SK-N-SH (cell line): Measurements from ENCODE around the gene CPZ. TPM values are rescaled to one million over a fixed set of nuclear protein-coding genes. Genes with fewer than 3 reads are reported as not detected.

ENCODE experiments used
- CTCF ChIA-PET: fragments of 300-600, 350-600 bp; formaldehyde crosslinking; extraction: SDS; loops from one replicate; lab custom pipeline; 2021; lab: Yijun Ruan, JAX
- POLR2A ChIA-PET: fragments of 350-600 bp; sonication (Branson Sonifier 250); formaldehyde crosslinking; extraction: SDS; loops from one replicate; lab custom pipeline; 2020; ENCODE audit warnings: antibody characterized with exemption, inconsistent platforms; lab: Yijun Ruan, JAX
- DNase-seq: peaks from one replicate; pipeline ENCODE4 v3.0.0; 2012
- H2AFZ ChIP-seq: fragments of 200-600 bp; sonication (generic); 2 replicates; pipeline ENCODE4 v1.8.1; 2016; ENCODE audit warnings: antibody characterized with exemption, mild to moderate bottlenecking, low read depth
- H3F3A ChIP-seq: fragments of 200-600 bp; sonication (generic); replicated peaks from 2 replicates; pipeline ENCODE3; 2016; ENCODE audit warnings: antibody characterized with exemption, mild to moderate bottlenecking; ENCODE audit not compliant: insufficient read depth
- H3K27ac ChIP-seq, 2 experiments: fragments of 200-500 bp in 1 of 2; fragments of 200-600 bp in 1 of 2; sonication (Bioruptor generic) in 1 of 2; sonication (generic), shearing (Covaris generic) in 1 of 2; 2 replicates each; pipeline versions ENCODE4 v1.5.1 to v1.6.1; 2014 to 2016; ENCODE audit warnings: low read depth in 2 of 2, inconsistent platforms in 1 of 2, low read length in 1 of 2, mild to moderate bottlenecking in 1 of 2, mixed read lengths in 1 of 2
- H3K27me3 ChIP-seq: fragments of 200-600 bp; sonication (generic), shearing (Covaris generic); 2 replicates; pipeline ENCODE4 v1.6.1; 2016; ENCODE audit warnings: mixed run types; ENCODE audit not compliant: insufficient read depth
- H3K36me3 ChIP-seq, 2 experiments: fragments of 200-500 bp in 1 of 2; fragments of 200-600 bp in 1 of 2; sonication (Bioruptor generic) in 1 of 2; sonication (generic) in 1 of 2; replicated peaks in 1 of 2; 2 replicates each; pipeline versions ENCODE3 to v1.5.1; 2014 to 2016; ENCODE audit warnings: low read length in 1 of 2, mild to moderate bottlenecking in 1 of 2; ENCODE audit not compliant: insufficient read depth in 2 of 2, control insufficient read depth in 1 of 2
- H3K4me1 ChIP-seq, 2 experiments: fragments of 200-500 bp in 1 of 2; fragments of 200-600 bp in 1 of 2; sonication (Bioruptor generic) in 1 of 2; sonication (generic), shearing (Covaris generic) in 1 of 2; 2 replicates each; pipeline versions ENCODE4 v1.5.1 to v1.6.1; 2014 to 2016; ENCODE audit warnings: low read depth in 1 of 2, low read length in 1 of 2, mixed run types in 1 of 2; ENCODE audit not compliant: insufficient read depth in 2 of 2, control insufficient read depth in 1 of 2
- H3K4me2 ChIP-seq: fragments of 200-600 bp; sonication (generic), shearing (Covaris generic); 2 replicates; pipeline ENCODE4 v1.6.1; 2017; ENCODE audit warnings: mixed run types
- H3K4me3 ChIP-seq, 2 experiments: fragments of 200-500 bp in 1 of 2; fragments of 200-600 bp in 1 of 2; sonication (Bioruptor generic) in 1 of 2; sonication (generic), shearing (Covaris generic) in 1 of 2; 2 replicates each; pipeline versions ENCODE4 v1.5.1 to v1.8.1; 2014 to 2016; ENCODE audit warnings: low read depth in 2 of 2, inconsistent platforms in 1 of 2, low read length in 1 of 2, mild to moderate bottlenecking in 1 of 2, mixed read lengths in 1 of 2, moderate library complexity in 1 of 2
- H3K79me2 ChIP-seq: fragments of 200-600 bp; sonication (generic); 2 replicates; pipeline ENCODE4 v1.8.1; 2017; ENCODE audit warnings: mild to moderate bottlenecking; ENCODE audit not compliant: insufficient read depth
- H3K9ac ChIP-seq: fragments of 200-600 bp; sonication (generic); 2 replicates; pipeline ENCODE4 v1.6.1; 2017; ENCODE audit warnings: mixed run types
- H3K9me2 ChIP-seq: fragments of 200-600 bp; sonication (generic); 2 replicates; pipeline ENCODE4 v1.6.1; 2017; ENCODE audit warnings: mixed run types
- H3K9me3 ChIP-seq: fragments of 200-600 bp; sonication (generic); 2 replicates; pipeline ENCODE4 v1.6.1; 2017; ENCODE audit warnings: mixed run types, mild to moderate bottlenecking, moderate library complexity
- H4K20me1 ChIP-seq: fragments of 200-600 bp; sonication (generic); 2 replicates; pipeline ENCODE4 v1.6.1; 2017; ENCODE audit warnings: mild to moderate bottlenecking, mixed run types; ENCODE audit not compliant: insufficient read depth
- CHD2 ChIP-seq: fragments of 150-350 bp; IDR thresholded peaks from 2 replicates; pipeline ENCODE4 v1.6.1; 2018; ENCODE audit warnings: low read length; ENCODE audit not compliant: partially characterized antibody
- GATA2 ChIP-seq: sonication (generic); formaldehyde crosslinking; IDR thresholded peaks from 2 replicates; pipeline ENCODE4 v1.5.0; 2020; ENCODE audit warnings: mild to moderate bottlenecking, missing genetic modification reagents
- MEF2A ChIP-seq: IDR thresholded peaks from 2 replicates; pipeline ENCODE4 v1.4.0; 2012; ENCODE audit warnings: low read depth, borderline replicate concordance
- NFIC ChIP-seq: IDR thresholded peaks from 2 replicates; pipeline ENCODE4 v1.4.0; 2012; ENCODE audit warnings: borderline replicate concordance
- RXRA ChIP-seq: IDR thresholded peaks from 2 replicates; pipeline ENCODE4 v1.4.0; 2012; ENCODE audit warnings: low read depth, mild to moderate bottlenecking, borderline replicate concordance
- SMC3 ChIP-seq: IDR thresholded peaks from 2 replicates; pipeline ENCODE4 v1.6.1; 2012; ENCODE audit warnings: low read depth, low read length, improper control_type of control experiment
- TCF12 ChIP-seq: IDR thresholded peaks from 2 replicates; pipeline ENCODE4 v1.4.0; 2012
- YY1 ChIP-seq: IDR thresholded peaks from 2 replicates; pipeline ENCODE4 v1.4.0; 2012; ENCODE audit warnings: low read depth, mild to moderate bottlenecking
- WGBS: methylation state at CpG from one replicate; pipeline ENCODE4 v1.1.6; 2017; ENCODE audit warnings: low lambda C conversion rate; 5-methylcytosine and 5-hydroxymethylcytosine counted together
- polyA plus RNA-seq, 3 experiments: library from polyadenylated mRNA; depleted of rRNA; stranded (reverse); fragments of >200 nt; gene quantifications; 2 replicates each; pipeline ENCODE4 v1.2.3, GENCODE V29; 2012
- TF ChIP-seq, protein P1 (sequence below): IDR thresholded peaks from 2 replicates; pipeline ENCODE4 v1.4.0; 2012; ENCODE audit warnings: low read depth, borderline replicate concordance
- TF ChIP-seq, protein P2 (sequence below): fragments of 200-600 bp; sonication (generic); IDR thresholded peaks from 2 replicates; pipeline ENCODE4 v1.6.1; 2017; ENCODE audit warnings: antibody characterized with exemption, mild to moderate bottlenecking, moderate library complexity
- TF ChIP-seq, protein P3 (sequence below): fragments of 150-350 bp; IDR thresholded peaks from 2 replicates; pipeline ENCODE4 v1.6.1; 2016; ENCODE audit warnings: mild to moderate bottlenecking, low read depth, low read length
- TF ChIP-seq, protein P4 (sequence below): fragments of 150-350 bp; IDR thresholded peaks from 2 replicates; pipeline ENCODE4 v1.6.1; 2017; ENCODE audit warnings: antibody characterized with exemption, low read length, low read depth, borderline replicate concordance
- TF ChIP-seq, protein P5 (sequence below): IDR thresholded peaks from 2 replicates; pipeline ENCODE4 v1.4.0; 2012; ENCODE audit warnings: low read depth, borderline replicate concordance

CPZ gene
- polyA plus RNA-seq, 1 of the 3 experiments (the other 2 are of a cell fraction) = not detected

DNA sequence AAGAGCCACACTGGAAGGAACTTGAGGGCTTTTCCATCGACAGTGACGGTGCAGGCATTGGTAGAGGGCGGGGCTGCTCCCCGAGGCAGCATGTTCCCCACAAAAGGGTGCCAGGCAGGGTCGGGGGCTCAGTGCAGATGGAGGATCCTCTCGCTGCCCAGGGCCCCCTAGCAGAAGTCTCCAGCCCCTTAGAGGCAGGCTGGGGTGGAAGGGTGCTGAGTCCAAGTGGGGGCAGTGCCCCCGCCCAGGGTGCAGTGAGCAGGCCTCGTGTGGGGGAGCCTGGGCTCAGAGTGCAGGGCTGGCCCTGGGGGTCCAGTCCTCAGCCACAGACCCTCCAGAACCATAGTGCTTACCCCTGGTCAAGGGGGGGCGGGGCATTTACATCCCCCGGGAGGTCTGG, 9.0 kb downstream of the CPZ start (continued):
- no peak for TF ChIP-seq RXRA
- TF ChIP-seq NFIC = no peak
- TF ChIP-seq, protein P1, sequence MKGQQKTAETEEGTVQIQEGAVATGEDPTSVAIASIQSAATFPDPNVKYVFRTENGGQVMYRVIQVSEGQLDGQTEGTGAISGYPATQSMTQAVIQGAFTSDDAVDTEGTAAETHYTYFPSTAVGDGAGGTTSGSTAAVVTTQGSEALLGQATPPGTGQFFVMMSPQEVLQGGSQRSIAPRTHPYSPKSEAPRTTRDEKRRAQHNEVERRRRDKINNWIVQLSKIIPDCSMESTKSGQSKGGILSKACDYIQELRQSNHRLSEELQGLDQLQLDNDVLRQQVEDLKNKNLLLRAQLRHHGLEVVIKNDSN = no peak
- no peak for TF ChIP-seq TCF12

DNA sequence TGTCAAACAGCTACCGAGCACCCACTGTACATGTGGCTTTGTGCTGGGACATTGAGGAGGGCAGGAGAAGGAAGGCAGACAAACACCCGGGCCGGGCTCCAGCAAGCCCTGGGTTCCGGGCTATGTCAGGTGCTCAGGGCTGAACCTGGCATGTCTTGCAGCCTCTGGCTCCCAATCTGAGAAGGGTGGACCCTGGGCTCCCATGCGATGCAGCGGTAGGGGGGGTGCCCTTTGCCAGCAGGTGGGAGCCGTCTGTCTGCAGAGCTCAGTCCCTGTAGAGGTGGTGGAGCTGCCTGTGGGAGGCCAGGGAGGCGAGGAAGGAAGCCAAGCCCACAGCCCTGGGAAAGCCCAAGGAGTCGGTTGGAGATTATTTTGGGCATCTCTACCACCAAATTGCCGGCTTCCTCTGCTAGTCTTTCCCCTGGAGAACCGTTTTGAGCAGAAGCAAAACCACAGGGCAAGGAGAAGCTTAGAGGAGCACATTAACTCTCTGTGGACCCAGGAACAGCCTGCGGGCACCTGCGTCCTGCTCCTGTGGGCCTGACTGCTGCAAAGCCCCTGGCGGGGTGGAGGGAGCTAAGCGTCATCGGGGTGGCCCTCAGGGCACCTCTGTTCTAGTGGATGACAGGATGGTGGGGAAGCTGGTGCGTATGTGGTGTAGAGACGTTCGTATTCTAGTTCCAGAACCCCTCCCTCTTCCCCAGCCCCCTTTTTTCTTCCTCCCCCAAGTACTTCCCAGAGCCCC, 10.3 kb downstream of the CPZ start:
- Histone ChIP-seq H3K9ac (no peak overlapping the region), H3K4me2 (no peak overlapping the region), H3K9me2 (no peaks in the 10 kb centered on the region), H4K20me1 (no peaks in the 10 kb centered on the region), H3K9me3 (no peaks in the 10 kb centered on the region), H3K27me3 (no peaks in the 10 kb centered on the region), H3F3A (no peaks in the 10 kb centered on the region), H3K79me2 (no peaks in the 10 kb centered on the region), H2AFZ (no peak overlapping the region), H3K36me3 (no peaks in the 10 kb centered on the region), H3K4me3 (no peak overlapping the region), H3K27ac (no peak overlapping the region), H3K4me1 (peaks cover 0 to 19% of the 10 kb centered on the region in 2 experiments; a peak in 1 of 4 replicates)
- CTCF ChIA-PET = interaction anchor here (0.7 to 1.3 kb wide), 3 partner anchors 10 to 283 kb away, joined by 3 to 4 read pairs (median 3); no protein-coding TSS in a partner anchor
- 50% methylated on average over 19 of the region's 19 CpGs for WGBS
- POLR2A ChIA-PET = no interaction called here
- TF ChIP-seq CHD2 = no peak
- DNase-seq = no peak

DNA sequence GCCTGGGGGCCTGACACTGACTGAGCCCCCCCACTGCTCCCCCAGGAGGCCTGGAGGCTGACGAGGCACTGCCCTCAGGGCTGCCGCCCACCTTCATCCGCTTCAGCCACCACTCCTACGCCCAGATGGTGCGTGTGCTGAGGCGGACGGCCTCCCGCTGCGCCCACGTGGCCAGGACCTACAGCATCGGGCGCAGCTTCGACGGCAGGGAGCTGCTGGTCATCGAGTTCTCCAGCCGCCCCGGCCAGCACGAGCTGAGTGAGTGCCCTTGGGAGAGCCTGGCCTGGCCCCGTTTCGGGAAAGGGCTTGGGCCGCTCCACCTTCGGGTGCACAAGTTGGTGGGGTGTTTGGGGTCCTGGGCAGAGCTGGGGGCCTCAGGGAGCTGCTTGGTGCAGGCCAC, 11.4 kb downstream of the CPZ start:
- Histone ChIP-seq H3F3A (no peaks in the 10 kb centered on the region), H3K9me2 (no peaks in the 10 kb centered on the region), H3K27me3 (no peaks in the 10 kb centered on the region), H3K4me2 (no peak overlapping the region), H4K20me1 (no peaks in the 10 kb centered on the region), H3K9ac (no peak overlapping the region), H3K27ac (no peak overlapping the region), H3K4me3 (no peak overlapping the region), H2AFZ (no peak overlapping the region), H3K36me3 (no peaks in the 10 kb centered on the region), H3K9me3 (no peaks in the 10 kb centered on the region), H3K4me1 (peaks cover 0 to 14% of the 10 kb centered on the region in 2 experiments; a peak in 1 of 4 replicates), H3K79me2 (no peaks in the 10 kb centered on the region)
- CTCF ChIA-PET = no interaction called here
- 26% methylated on average over 3 of the region's 22 CpGs for WGBS
- DNase-seq = no peak
- TF ChIP-seq RXRA = no peak
- no peak for TF ChIP-seq YY1
- TF ChIP-seq, protein P2, sequence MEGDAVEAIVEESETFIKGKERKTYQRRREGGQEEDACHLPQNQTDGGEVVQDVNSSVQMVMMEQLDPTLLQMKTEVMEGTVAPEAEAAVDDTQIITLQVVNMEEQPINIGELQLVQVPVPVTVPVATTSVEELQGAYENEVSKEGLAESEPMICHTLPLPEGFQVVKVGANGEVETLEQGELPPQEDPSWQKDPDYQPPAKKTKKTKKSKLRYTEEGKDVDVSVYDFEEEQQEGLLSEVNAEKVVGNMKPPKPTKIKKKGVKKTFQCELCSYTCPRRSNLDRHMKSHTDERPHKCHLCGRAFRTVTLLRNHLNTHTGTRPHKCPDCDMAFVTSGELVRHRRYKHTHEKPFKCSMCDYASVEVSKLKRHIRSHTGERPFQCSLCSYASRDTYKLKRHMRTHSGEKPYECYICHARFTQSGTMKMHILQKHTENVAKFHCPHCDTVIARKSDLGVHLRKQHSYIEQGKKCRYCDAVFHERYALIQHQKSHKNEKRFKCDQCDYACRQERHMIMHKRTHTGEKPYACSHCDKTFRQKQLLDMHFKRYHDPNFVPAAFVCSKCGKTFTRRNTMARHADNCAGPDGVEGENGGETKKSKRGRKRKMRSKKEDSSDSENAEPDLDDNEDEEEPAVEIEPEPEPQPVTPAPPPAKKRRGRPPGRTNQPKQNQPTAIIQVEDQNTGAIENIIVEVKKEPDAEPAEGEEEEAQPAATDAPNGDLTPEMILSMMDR = no peak
- no peak for TF ChIP-seq CHD2
- TF ChIP-seq TCF12 = no peak
- TF ChIP-seq, protein P3, sequence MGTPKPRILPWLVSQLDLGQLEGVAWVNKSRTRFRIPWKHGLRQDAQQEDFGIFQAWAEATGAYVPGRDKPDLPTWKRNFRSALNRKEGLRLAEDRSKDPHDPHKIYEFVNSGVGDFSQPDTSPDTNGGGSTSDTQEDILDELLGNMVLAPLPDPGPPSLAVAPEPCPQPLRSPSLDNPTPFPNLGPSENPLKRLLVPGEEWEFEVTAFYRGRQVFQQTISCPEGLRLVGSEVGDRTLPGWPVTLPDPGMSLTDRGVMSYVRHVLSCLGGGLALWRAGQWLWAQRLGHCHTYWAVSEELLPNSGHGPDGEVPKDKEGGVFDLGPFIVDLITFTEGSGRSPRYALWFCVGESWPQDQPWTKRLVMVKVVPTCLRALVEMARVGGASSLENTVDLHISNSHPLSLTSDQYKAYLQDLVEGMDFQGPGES = no peak
- TF ChIP-seq, protein P4, sequence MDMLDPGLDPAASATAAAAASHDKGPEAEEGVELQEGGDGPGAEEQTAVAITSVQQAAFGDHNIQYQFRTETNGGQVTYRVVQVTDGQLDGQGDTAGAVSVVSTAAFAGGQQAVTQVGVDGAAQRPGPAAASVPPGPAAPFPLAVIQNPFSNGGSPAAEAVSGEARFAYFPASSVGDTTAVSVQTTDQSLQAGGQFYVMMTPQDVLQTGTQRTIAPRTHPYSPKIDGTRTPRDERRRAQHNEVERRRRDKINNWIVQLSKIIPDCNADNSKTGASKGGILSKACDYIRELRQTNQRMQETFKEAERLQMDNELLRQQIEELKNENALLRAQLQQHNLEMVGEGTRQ = no peak
- no peak for TF ChIP-seq MEF2A
- no peak for TF ChIP-seq GATA2 (CRISPR knock-in tag)
- TF ChIP-seq, protein P5, sequence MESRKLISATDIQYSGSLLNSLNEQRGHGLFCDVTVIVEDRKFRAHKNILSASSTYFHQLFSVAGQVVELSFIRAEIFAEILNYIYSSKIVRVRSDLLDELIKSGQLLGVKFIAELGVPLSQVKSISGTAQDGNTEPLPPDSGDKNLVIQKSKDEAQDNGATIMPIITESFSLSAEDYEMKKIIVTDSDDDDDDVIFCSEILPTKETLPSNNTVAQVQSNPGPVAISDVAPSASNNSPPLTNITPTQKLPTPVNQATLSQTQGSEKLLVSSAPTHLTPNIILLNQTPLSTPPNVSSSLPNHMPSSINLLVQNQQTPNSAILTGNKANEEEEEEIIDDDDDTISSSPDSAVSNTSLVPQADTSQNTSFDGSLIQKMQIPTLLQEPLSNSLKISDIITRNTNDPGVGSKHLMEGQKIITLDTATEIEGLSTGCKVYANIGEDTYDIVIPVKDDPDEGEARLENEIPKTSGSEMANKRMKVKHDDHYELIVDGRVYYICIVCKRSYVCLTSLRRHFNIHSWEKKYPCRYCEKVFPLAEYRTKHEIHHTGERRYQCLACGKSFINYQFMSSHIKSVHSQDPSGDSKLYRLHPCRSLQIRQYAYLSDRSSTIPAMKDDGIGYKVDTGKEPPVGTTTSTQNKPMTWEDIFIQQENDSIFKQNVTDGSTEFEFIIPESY = no peak
- no peak for TF ChIP-seq SMC3
- POLR2A ChIA-PET = no interaction called here
